Kidney glomerular epithelial cell (primary cell): ENCODE results near the gene MDM1.

Source experiments
- DNase-seq: peaks from one replicate; lab custom pipeline; 2025; lab: John Stamatoyannopoulos, UW

The MDM1 gene

GRCh38 chr12:68271346-68271745 lies 60.8 kb downstream of the MDM1 start:
- DNase-seq = no peak

- peak; percentile 65 for DNase-seq
These were observed 61.8 kb downstream of the MDM1 start for GRCh38 chr12:68270358-68270757.

- DNase-seq = no peak
These were observed 62.4 kb downstream of the MDM1 start for GRCh38 chr12:68269779-68270178.

GRCh38 chr12:68268967-68269366 lies 63.2 kb downstream of the MDM1 start:
- DNase-seq = no peak

GRCh38 chr12:68267892-68268396 lies 64.2 kb downstream of the MDM1 start:
- no peak for DNase-seq

GRCh38 chr12:68264857-68265256 lies 67.3 kb downstream of the MDM1 start:
- peak; percentile 90 for DNase-seq

GRCh38 chr12:68264158-68264855 lies 67.9 kb downstream of the MDM1 start:
- DNase-seq = peak; percentile 90

GRCh38 chr12:68263366-68263765 lies 68.8 kb downstream of the MDM1 start:
- no peak for DNase-seq

GRCh38 chr12:68261896-68262295 lies 70.3 kb downstream of the MDM1 start:
- DNase-seq = no peak

- no peak for DNase-seq
These were observed 72.0 kb downstream of the MDM1 start for GRCh38 chr12:68260153-68260552.

- peak; percentile 89 for DNase-seq
These were observed 72.7 kb downstream of the MDM1 start for GRCh38 chr12:68259318-68259940.

- DNase-seq = no peak
These were observed 78.7 kb downstream of the MDM1 start, which contains the start of gene IL22 for GRCh38 chr12:68253504-68253903. IL22 (minus strand) TSS chr12:68253604; CDS start chr12:68253448, 156 bp downstream.

GRCh38 chr12:68252077-68252476 lies 80.1 kb downstream of the MDM1 start:
- DNase-seq = no peak

- DNase-seq = no peak
These were observed 81.7 kb downstream of the MDM1 start for GRCh38 chr12:68250454-68250853.

GRCh38 chr12:68247785-68248184 lies 84.4 kb downstream of the MDM1 start:
- DNase-seq = no peak

GRCh38 chr12:68246350-68246749 lies 85.8 kb downstream of the MDM1 start:
- DNase-seq = no peak

GRCh38 chr12:68245180-68246021 lies 86.8 kb downstream of the MDM1 start:
- no peak for DNase-seq
